Measurements from ENCODE around the gene WDPCP.
"Not testable (repeated sequence)": the region's sequence is repeated elsewhere in the genome, so short reads cannot be mapped to it uniquely, and the experiment has no call there.

WDPCP gene, protein sequence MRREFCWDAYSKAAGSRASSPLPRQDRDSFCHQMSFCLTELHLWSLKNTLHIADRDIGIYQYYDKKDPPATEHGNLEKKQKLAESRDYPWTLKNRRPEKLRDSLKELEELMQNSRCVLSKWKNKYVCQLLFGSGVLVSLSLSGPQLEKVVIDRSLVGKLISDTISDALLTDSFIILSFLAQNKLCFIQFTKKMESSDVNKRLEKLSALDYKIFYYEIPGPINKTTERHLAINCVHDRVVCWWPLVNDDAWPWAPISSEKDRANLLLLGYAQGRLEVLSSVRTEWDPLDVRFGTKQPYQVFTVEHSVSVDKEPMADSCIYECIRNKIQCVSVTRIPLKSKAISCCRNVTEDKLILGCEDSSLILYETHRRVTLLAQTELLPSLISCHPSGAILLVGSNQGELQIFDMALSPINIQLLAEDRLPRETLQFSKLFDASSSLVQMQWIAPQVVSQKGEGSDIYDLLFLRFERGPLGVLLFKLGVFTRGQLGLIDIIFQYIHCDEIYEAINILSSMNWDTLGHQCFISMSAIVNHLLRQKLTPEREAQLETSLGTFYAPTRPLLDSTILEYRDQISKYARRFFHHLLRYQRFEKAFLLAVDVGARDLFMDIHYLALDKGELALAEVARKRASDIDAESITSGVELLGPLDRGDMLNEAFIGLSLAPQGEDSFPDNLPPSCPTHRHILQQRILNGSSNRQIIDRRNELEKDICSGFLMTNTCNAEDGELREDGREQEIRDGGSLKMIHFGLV

GRCh38 chr2:63588385-63589147, at the start of gene WDPCP, which contains the start of gene MDH1:
Gene WDPCP, minus strand, starts transcription at chr2:63588477. Its CDS starts 206 bp downstream, at chr2:63588271.
Gene MDH1, plus strand, starts transcription at chr2:63588963. Its CDS starts 81 bp downstream, at chr2:63589044.
- H3K27ac ChIP-seq: peak within 1 kb of the TSS; percentile 91
- TF ChIP-seq ZFX (IDR thresholded peaks at IDR 0.05): no peak
- TF ChIP-seq, protein P1, sequence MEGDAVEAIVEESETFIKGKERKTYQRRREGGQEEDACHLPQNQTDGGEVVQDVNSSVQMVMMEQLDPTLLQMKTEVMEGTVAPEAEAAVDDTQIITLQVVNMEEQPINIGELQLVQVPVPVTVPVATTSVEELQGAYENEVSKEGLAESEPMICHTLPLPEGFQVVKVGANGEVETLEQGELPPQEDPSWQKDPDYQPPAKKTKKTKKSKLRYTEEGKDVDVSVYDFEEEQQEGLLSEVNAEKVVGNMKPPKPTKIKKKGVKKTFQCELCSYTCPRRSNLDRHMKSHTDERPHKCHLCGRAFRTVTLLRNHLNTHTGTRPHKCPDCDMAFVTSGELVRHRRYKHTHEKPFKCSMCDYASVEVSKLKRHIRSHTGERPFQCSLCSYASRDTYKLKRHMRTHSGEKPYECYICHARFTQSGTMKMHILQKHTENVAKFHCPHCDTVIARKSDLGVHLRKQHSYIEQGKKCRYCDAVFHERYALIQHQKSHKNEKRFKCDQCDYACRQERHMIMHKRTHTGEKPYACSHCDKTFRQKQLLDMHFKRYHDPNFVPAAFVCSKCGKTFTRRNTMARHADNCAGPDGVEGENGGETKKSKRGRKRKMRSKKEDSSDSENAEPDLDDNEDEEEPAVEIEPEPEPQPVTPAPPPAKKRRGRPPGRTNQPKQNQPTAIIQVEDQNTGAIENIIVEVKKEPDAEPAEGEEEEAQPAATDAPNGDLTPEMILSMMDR (conservative IDR thresholded peaks at IDR 0.05): no peak

GRCh38 chr2:63632382-63632781, 44.1 kb upstream of the WDPCP start:
- TF ChIP-seq, protein P1 (conservative IDR thresholded peaks at IDR 0.05): no peak
- TF ChIP-seq ZFX (IDR thresholded peaks at IDR 0.05): no peak
- H3K27ac ChIP-seq: no peak overlapping the region

- no peak overlapping the region for H3K27ac ChIP-seq
- TF ChIP-seq, protein P1 (conservative IDR thresholded peaks at IDR 0.05): no peak
- no peak for TF ChIP-seq ZFX (IDR thresholded peaks at IDR 0.05)
Measured at GRCh38 chr2:63631501-63631900, 43.2 kb upstream of the WDPCP start.

GRCh38 chr2:63628403-63628942, 40.2 kb upstream of the WDPCP start:
- no peak for TF ChIP-seq ZFX (IDR thresholded peaks at IDR 0.05)
- TF ChIP-seq, protein P1 (conservative IDR thresholded peaks at IDR 0.05): no peak
- no peak overlapping the region for H3K27ac ChIP-seq

DNA sequence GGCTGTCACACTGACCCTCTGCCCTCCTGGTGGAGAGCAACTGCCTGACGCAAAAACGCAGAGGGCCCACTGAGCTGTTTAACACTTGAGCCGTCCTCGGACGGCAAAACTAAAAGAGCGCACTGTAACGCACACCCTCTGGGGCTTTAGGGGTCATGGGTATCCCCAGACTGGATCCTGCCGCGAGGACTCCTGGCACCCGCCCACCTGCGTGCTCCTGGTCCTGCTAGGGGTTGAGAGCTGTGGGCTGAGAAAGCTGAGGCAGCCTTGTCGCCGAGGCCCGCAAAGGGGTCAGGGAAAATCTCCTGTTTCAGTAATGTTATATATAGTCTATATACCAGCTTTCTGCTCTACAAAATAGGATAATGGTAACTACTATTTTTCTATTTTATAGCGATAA, 39.6 kb upstream of the WDPCP start:
- TF ChIP-seq, protein P1 (conservative IDR thresholded peaks at IDR 0.05): no peak
- no peak for TF ChIP-seq ZFX (IDR thresholded peaks at IDR 0.05)

GRCh38 chr2:63623763-63624162, 35.5 kb upstream of the WDPCP start:
- not testable (repeated sequence) for H3K27ac ChIP-seq

More for the DNA sequence above, 39.6 kb upstream of the WDPCP start:
- no peak overlapping the region for H3K27ac ChIP-seq

GRCh38 chr2:63622751-63623150, 34.5 kb upstream of the WDPCP start:
- H3K27ac ChIP-seq: no peak overlapping the region
- TF ChIP-seq, protein P1 (conservative IDR thresholded peaks at IDR 0.05): no peak
